ENCODE measurements around the gene ADD3. TPM values are rescaled to one million over a fixed set of nuclear protein-coding genes. Genes with fewer than 3 reads are reported as not detected.
"Not testable (repeated sequence)": the region's sequence is repeated elsewhere in the genome, so short reads cannot be mapped to it uniquely, and the experiment has no call there.

The ADD3 gene
- polyA plus RNA-seq, 12 donors, result 79.8 to 235 (median 125) TPM; not detected in 1

- no peak for DNase-seq
Observed at GRCh38 chr10:109974504-109975191, 33.1 kb upstream of the ADD3 start.

GRCh38 chr10:109975244-109976190, 32.3 kb upstream of the ADD3 start:
- no peak for DNase-seq

- DNase-seq, result no peak
Observed at GRCh38 chr10:109976681-109977080, 31.1 kb upstream of the ADD3 start.

- no peak for DNase-seq
Observed at GRCh38 chr10:109977382-109977806, 30.4 kb upstream of the ADD3 start.

GRCh38 chr10:109978481-109978880, 29.3 kb upstream of the ADD3 start:
- DNase-seq, result no peak

- no peak for DNase-seq
Observed at GRCh38 chr10:109979215-109979614, 28.6 kb upstream of the ADD3 start.

GRCh38 chr10:109981650-109982049, 26.1 kb upstream of the ADD3 start:
- no peak for DNase-seq

- peak; percentile 67 for DNase-seq
Observed at GRCh38 chr10:109982123-109982522, 25.7 kb upstream of the ADD3 start.

GRCh38 chr10:109982812-109983211, 25.0 kb upstream of the ADD3 start:
- DNase-seq, result no peak

- no peak for DNase-seq
Observed at GRCh38 chr10:109984013-109984412, 23.8 kb upstream of the ADD3 start.

GRCh38 chr10:109985768-109986167, 22.0 kb upstream of the ADD3 start:
- not testable (repeated sequence) for DNase-seq

- DNase-seq, result no peak
Observed at GRCh38 chr10:109987452-109988211, 20.2 kb upstream of the ADD3 start.

- no peak for DNase-seq
Observed at GRCh38 chr10:109988212-109988596, 19.6 kb upstream of the ADD3 start.

- DNase-seq, result no peak
Observed at GRCh38 chr10:109991266-109991855, 16.4 kb upstream of the ADD3 start.

- no peak for DNase-seq
Observed at GRCh38 chr10:109992485-109992884, 15.3 kb upstream of the ADD3 start.

- no peak for DNase-seq
Observed at GRCh38 chr10:109993551-109994330, 14.0 kb upstream of the ADD3 start.

- no peak for DNase-seq
Observed at GRCh38 chr10:109994711-109995577, 12.8 kb upstream of the ADD3 start.

GRCh38 chr10:109995595-109995994, 12.2 kb upstream of the ADD3 start:
- no peak for DNase-seq

GRCh38 chr10:109996225-109996624, 11.6 kb upstream of the ADD3 start:
- no peak for DNase-seq

GRCh38 chr10:109996766-109997171, 11.0 kb upstream of the ADD3 start:
- DNase-seq, result no peak

All from muscle of arm (tissue), 12 donors.